Liver (tissue), 9 donors: ENCODE data around the gene TSSC4. TPM values are rescaled to one million over a fixed set of nuclear protein-coding genes. Genes with fewer than 3 reads are reported as not detected.

Source experiments
- DNase-seq: peaks from one replicate; pipeline ENCODE4 v3.0.0-alpha.2; 2017; ENCODE audit warnings: low spot score
- H3K27ac ChIP-seq, 2 donors: one replicate each; pipeline ENCODE4 v1.7.0; 2013; ENCODE audit warnings: inconsistent platforms in 2 of 2, low read length in 2 of 2, control low read depth in 1 of 2, low read depth in 1 of 2, mild to moderate bottlenecking in 1 of 2
- H3K27me3 ChIP-seq, 4 donors: one replicate each; pipeline versions ENCODE4 v1.6.1 to v1.7.0; 2013; ENCODE audit warnings: low read length in 3 of 4, inconsistent platforms in 1 of 4, mild to moderate bottlenecking in 1 of 4, moderate library complexity in 1 of 4; ENCODE audit not compliant: control insufficient read depth in 4 of 4, insufficient read depth in 4 of 4
- H3K36me3 ChIP-seq, 4 donors: one replicate each; pipeline versions ENCODE4 v1.6.1 to v1.7.0; 2013; ENCODE audit warnings: low read length in 3 of 4, mild to moderate bottlenecking in 3 of 4, low read depth in 1 of 4, moderate library complexity in 1 of 4; ENCODE audit not compliant: control insufficient read depth in 4 of 4, insufficient read depth in 3 of 4
- H3K4me1 ChIP-seq, 4 donors: one replicate each; pipeline versions ENCODE4 v1.6.1 to v1.7.0; 2013; ENCODE audit warnings: low read length in 3 of 4, mild to moderate bottlenecking in 3 of 4, moderate library complexity in 1 of 4; ENCODE audit not compliant: control insufficient read depth in 4 of 4, insufficient read depth in 4 of 4
- H3K4me3 ChIP-seq, 3 donors: one replicate each; pipeline versions ENCODE4 v1.6.1 to v1.7.0; 2013; ENCODE audit warnings: low read length in 3 of 3, control low read depth in 1 of 3, low read depth in 1 of 3, mild to moderate bottlenecking in 1 of 3
- H3K9ac ChIP-seq, 2 donors: one replicate each; pipeline ENCODE4 v1.7.0; 2013; ENCODE audit warnings: low read length in 2 of 2, mild to moderate bottlenecking in 2 of 2, moderate library complexity in 2 of 2, control low read depth in 1 of 2, low read depth in 1 of 2
- H3K9me3 ChIP-seq, 4 donors: one replicate each; pipeline versions ENCODE4 v1.6.1 to v1.7.0; 2013; ENCODE audit warnings: low read length in 3 of 4; ENCODE audit not compliant: control insufficient read depth in 4 of 4
- EGR1 ChIP-seq, 2 donors: IDR thresholded peaks; 2 replicates each; pipeline ENCODE4 v1.6.1; 2016 to 2018; ENCODE audit warnings: antibody characterized with exemption in 2 of 2, low read depth in 2 of 2
- FOXA1 ChIP-seq: IDR thresholded peaks from 2 replicates; pipeline ENCODE4 v1.6.1; 2016; ENCODE audit warnings: antibody characterized with exemption
- FOXA2 ChIP-seq: IDR thresholded peaks from 2 replicates; pipeline ENCODE4 v1.6.1; 2016; ENCODE audit warnings: antibody characterized with exemption
- GABPA ChIP-seq, 2 donors: IDR thresholded peaks in 1 of 2; conservative IDR thresholded peaks in 1 of 2; 2 replicates each; pipeline ENCODE4 v1.6.1; 2016; ENCODE audit warnings: antibody characterized with exemption in 2 of 2, mild to moderate bottlenecking in 1 of 2, moderate library complexity in 1 of 2
- HNF4A ChIP-seq, 2 donors: conservative IDR thresholded peaks; 2 replicates each; pipeline ENCODE4 v1.6.1; 2016; ENCODE audit warnings: antibody characterized with exemption in 2 of 2, mild to moderate bottlenecking in 2 of 2
- HNF4G ChIP-seq: IDR thresholded peaks from 2 replicates; pipeline ENCODE4 v1.6.1; 2016; ENCODE audit warnings: antibody characterized with exemption
- JUND ChIP-seq, 2 donors: IDR thresholded peaks; 2 replicates each; pipeline ENCODE4 v1.6.1; 2016; ENCODE audit warnings: antibody characterized with exemption in 2 of 2
- MAX ChIP-seq: IDR thresholded peaks from 2 replicates; pipeline ENCODE4 v1.6.1; 2016; ENCODE audit warnings: antibody characterized with exemption
- NR2F2 ChIP-seq: IDR thresholded peaks from 2 replicates; pipeline ENCODE4 v1.6.1; 2016; ENCODE audit warnings: antibody characterized with exemption
- RAD21 ChIP-seq, 2 donors: IDR thresholded peaks; 2 replicates each; pipeline ENCODE4 v1.6.1; 2016; ENCODE audit warnings: antibody characterized with exemption in 2 of 2, mild to moderate bottlenecking in 2 of 2
- REST ChIP-seq: IDR thresholded peaks from 2 replicates; pipeline ENCODE4 v1.6.1; 2016; ENCODE audit warnings: antibody characterized with exemption, mild to moderate bottlenecking
- RXRA ChIP-seq, 2 donors: IDR thresholded peaks; 2 replicates each; pipeline ENCODE4 v1.6.1; 2017 to 2018; ENCODE audit warnings: antibody characterized with exemption in 2 of 2, mild to moderate bottlenecking in 1 of 2
- SP1 ChIP-seq: IDR thresholded peaks from 2 replicates; pipeline ENCODE4 v1.6.1; 2018; ENCODE audit warnings: antibody characterized with exemption, mild to moderate bottlenecking
- TAF1 ChIP-seq: conservative IDR thresholded peaks from 2 replicates; pipeline ENCODE4 v1.6.1; 2016; ENCODE audit warnings: antibody characterized with exemption, mild to moderate bottlenecking
- YY1 ChIP-seq: IDR thresholded peaks from 2 replicates; pipeline ENCODE4 v1.6.1; 2016; ENCODE audit warnings: antibody characterized with exemption, mild to moderate bottlenecking
- ZBTB33 ChIP-seq: IDR thresholded peaks from 2 replicates; pipeline ENCODE4 v1.6.1; 2016; ENCODE audit warnings: antibody characterized with exemption
- WGBS: extraction: QIAGEN DNeasy Blood & Tissue Kit; methylation state at CpG from one replicate; pipeline ENCODE4 v1.1.7; 2013; 5-methylcytosine and 5-hydroxymethylcytosine counted together
- polyA plus RNA-seq, 2 donors: library from polyadenylated mRNA; stranded (reverse) in 1 of 2; unstranded in 1 of 2; fragments of 200-250 nt in 1 of 2; fragments of >200 nt in 1 of 2; fragmentation: Nextera tagmentation in 1 of 2; extraction: Ambion mirVana in 1 of 2; gene quantifications; one replicate each; pipeline versions ENCODE4 v1.2.1 to v1.2.3, GENCODE V29; 2013 to 2015
- total RNA-seq, 2 donors: library from RNA; depleted of rRNA; stranded (reverse); fragments of >200 nt; gene quantifications; one replicate each; pipeline ENCODE4 v1.2.3, GENCODE V29; 2014
- TF ChIP-seq, protein P1 (sequence below): IDR thresholded peaks from 2 replicates; pipeline ENCODE4 v1.6.1; 2016; ENCODE audit warnings: antibody characterized with exemption
- TF ChIP-seq, protein P2 (sequence below): fragments of 150-350 bp; IDR thresholded peaks from 2 replicates; pipeline ENCODE4 v1.5.1; 2017; ENCODE audit warnings: improper control_type of control experiment, low read depth, low read length; ENCODE audit not compliant: missing input control
- donor health status: healthy.
- donor health status: healthy.
- donor health status: healthy.
- donor health status: healthy.
- donor health status: healthy.

The TSSC4 gene
- total and polyA plus RNA-seq, 4 donors: 15.8 to 19.1 (median 17.6) TPM

DNA sequence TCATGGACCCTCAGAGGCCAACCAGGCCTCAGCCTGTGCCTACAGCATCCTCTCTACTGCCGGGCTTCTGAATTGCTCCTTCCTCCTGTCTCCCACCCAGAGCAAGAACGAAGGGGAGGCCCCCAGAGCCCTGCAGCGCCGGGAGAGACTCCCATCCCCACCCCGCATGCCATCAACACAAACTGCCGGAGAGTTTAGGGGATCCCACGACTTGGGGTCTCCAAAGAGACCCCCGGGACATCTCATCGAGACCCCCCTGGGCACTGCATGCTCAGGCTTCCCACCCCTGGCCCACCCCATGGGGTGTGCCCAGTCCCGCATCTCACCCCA lies 31.7 kb upstream of the TSSC4 start:
- H3K4me1 ChIP-seq: peaks cover 11 to 38% (median 26%) of the 10 kb centered on the region in 4 donors
- no peak overlapping the region for H3K9ac ChIP-seq
- DNase-seq: no peak
- no peaks in the 10 kb centered on the region for H3K36me3 ChIP-seq
- TF ChIP-seq SP1: no peak
- TF ChIP-seq RXRA (IDR thresholded peaks at IDR 0.05): no peak
- TF ChIP-seq TAF1: no peak
- no peak for TF ChIP-seq YY1
- TF ChIP-seq MAX: no peak
- no peak overlapping the region for H3K4me3 ChIP-seq
- H3K27me3 ChIP-seq: no peaks in the 10 kb centered on the region
- H3K9me3 ChIP-seq: no peaks in the 10 kb centered on the region
- H3K27ac ChIP-seq: peak overlapping the region; percentile 84 to 91
- WGBS: 81% methylated on average over 10 of the region's 10 CpGs

DNA sequence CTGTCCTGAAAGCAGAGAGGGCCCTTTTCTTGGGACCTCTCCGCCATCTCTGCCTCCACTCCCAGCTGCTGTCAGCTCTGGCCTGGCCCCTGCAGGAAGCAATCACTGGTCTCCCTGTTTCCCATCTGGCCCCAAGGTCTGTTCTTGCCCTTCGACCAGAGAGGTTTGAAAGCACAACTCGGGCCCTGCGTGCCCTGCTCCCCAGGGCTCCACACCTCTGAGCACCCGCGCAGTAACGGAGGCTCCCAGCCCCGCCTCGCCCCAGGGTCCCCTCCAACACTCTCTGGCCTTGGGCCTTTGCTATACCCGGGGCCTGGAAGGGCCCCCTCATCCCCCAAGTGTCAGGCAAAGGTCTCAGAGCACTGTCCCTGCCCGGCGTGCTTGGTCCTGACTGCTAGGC lies 31.2 kb upstream of the TSSC4 start:
- H3K4me1 ChIP-seq: peaks cover 11 to 38% (median 26%) of the 10 kb centered on the region in 4 donors
- H3K4me3 ChIP-seq: no peak overlapping the region
- WGBS: 56% methylated on average over 12 of the region's 12 CpGs
- peak overlapping the region in 1 of 2 donors; percentile 64 for H3K9ac ChIP-seq
- H3K27ac ChIP-seq: peak overlapping the region; percentile 84 to 91
- H3K9me3 ChIP-seq: no peaks in the 10 kb centered on the region
- H3K36me3 ChIP-seq: no peaks in the 10 kb centered on the region
- TF ChIP-seq YY1 (no peak), SP1 (no peak)
- DNase-seq: no peak
- no peaks in the 10 kb centered on the region for H3K27me3 ChIP-seq

DNA sequence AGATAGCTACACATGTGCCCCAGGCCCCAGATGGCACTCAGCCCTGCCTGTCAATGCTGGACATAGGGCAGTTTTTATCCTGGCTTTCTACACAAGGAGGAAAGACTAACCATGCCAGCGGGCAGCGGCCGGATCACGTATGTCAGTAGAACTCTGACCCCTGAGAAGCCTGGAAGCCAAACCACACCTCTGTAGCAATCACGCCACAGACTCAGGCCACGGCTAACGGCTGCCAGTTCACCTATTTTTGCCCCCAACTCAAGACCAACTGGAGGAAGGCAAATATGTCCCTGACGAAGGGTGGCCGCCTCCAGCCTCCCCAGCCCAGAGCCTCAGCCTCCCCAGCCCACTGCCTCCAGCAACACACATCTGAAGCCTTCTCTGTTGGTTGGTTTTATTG lies 30.7 kb upstream of the TSSC4 start:
- H3K9ac ChIP-seq: peak overlapping the region in 1 of 2 donors; percentile 64
- H3K4me1 ChIP-seq: peaks cover 13 to 44% (median 31%) of the 10 kb centered on the region in 4 donors
- no peaks in the 10 kb centered on the region for H3K27me3 ChIP-seq
- no peak for TF ChIP-seq TAF1
- peak; percentile 85 to 90 for TF ChIP-seq HNF4A (conservative IDR thresholded peaks at IDR 0.05)
- TF ChIP-seq YY1: peak; percentile 79
- TF ChIP-seq RXRA (IDR thresholded peaks at IDR 0.05): peak; percentile 78 to 92
- TF ChIP-seq ZBTB33: no peak
- TF ChIP-seq EGR1 (IDR thresholded peaks at IDR 0.05; ENCODE audit: low read depth in 2 of 2): no peak
- no peak for TF ChIP-seq FOXA1
- TF ChIP-seq, protein P1, sequence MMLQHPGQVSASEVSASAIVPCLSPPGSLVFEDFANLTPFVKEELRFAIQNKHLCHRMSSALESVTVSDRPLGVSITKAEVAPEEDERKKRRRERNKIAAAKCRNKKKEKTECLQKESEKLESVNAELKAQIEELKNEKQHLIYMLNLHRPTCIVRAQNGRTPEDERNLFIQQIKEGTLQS: no peak
- TF ChIP-seq JUND (IDR thresholded peaks at IDR 0.05): peak in 1 of 2 donors; percentile 63
- peak; percentile 83 for TF ChIP-seq SP1
- TF ChIP-seq FOXA2: no peak
- peak in 1 of 2 donors; percentile 62 for TF ChIP-seq GABPA (IDR thresholded peaks at IDR 0.05 in 1 of 2, conservative IDR thresholded peaks at IDR 0.05 in 1 of 2)
- TF ChIP-seq RAD21 (IDR thresholded peaks at IDR 0.05): peak; percentile 37 to 49
- no peak for TF ChIP-seq MAX
- TF ChIP-seq NR2F2: peak; percentile 54
- TF ChIP-seq HNF4G: peak; percentile 30
- TF ChIP-seq, protein P2, sequence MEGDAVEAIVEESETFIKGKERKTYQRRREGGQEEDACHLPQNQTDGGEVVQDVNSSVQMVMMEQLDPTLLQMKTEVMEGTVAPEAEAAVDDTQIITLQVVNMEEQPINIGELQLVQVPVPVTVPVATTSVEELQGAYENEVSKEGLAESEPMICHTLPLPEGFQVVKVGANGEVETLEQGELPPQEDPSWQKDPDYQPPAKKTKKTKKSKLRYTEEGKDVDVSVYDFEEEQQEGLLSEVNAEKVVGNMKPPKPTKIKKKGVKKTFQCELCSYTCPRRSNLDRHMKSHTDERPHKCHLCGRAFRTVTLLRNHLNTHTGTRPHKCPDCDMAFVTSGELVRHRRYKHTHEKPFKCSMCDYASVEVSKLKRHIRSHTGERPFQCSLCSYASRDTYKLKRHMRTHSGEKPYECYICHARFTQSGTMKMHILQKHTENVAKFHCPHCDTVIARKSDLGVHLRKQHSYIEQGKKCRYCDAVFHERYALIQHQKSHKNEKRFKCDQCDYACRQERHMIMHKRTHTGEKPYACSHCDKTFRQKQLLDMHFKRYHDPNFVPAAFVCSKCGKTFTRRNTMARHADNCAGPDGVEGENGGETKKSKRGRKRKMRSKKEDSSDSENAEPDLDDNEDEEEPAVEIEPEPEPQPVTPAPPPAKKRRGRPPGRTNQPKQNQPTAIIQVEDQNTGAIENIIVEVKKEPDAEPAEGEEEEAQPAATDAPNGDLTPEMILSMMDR: no peak
- peak; percentile 75 for TF ChIP-seq REST
- H3K9me3 ChIP-seq: no peaks in the 10 kb centered on the region
- 35% methylated on average over 9 of the region's 9 CpGs for WGBS
- no peak overlapping the region for H3K4me3 ChIP-seq
- no peaks in the 10 kb centered on the region for H3K36me3 ChIP-seq
- DNase-seq: no peak
- H3K27ac ChIP-seq: peak overlapping the region; percentile 84 to 91
